HEK293 (cell line): ENCODE data around the gene PLCG1.
A peak's percentile ranks its signal among the peaks of the same experiment; 100 is the strongest.

Experiments
- CTCF ChIA-PET: fragments of 350-600 bp; formaldehyde crosslinking; extraction: SDS; loops from one replicate; lab custom pipeline; 2021; ENCODE audit warnings: antibody characterized with exemption; lab: Yijun Ruan, JAX
- POLR2A ChIA-PET: fragments of 300-600 bp; formaldehyde crosslinking; extraction: SDS; loops from one replicate; lab custom pipeline; 2020; ENCODE audit warnings: antibody characterized with exemption, inconsistent platforms; lab: Yijun Ruan, JAX
- H3K27ac ChIP-seq: fragments of 200-500 bp; sonication (Bioruptor generic); 2 replicates; pipeline ENCODE4 v1.5.1; 2014; ENCODE audit warnings: low read depth, low read length, control low read depth, inconsistent platforms; ENCODE audit errors: extremely low read depth
- H3K36me3 ChIP-seq, 2 experiments: fragments of 200-500 bp in 1 of 2; sonication (Bioruptor generic) in 1 of 2; 1 replicate in 1 of 2; 2 replicates in 1 of 2; pipeline ENCODE4 v1.5.1; 2014 to 2017; ENCODE audit warnings: inconsistent platforms in 2 of 2, low read length in 2 of 2; ENCODE audit not compliant: control insufficient read depth in 2 of 2, insufficient read depth in 1 of 2
- H3K4me1 ChIP-seq: fragments of 200-500 bp; sonication (Bioruptor generic); 2 replicates; pipeline ENCODE4 v1.5.1; 2014; ENCODE audit warnings: mild to moderate bottlenecking, low read length, inconsistent platforms; ENCODE audit not compliant: control insufficient read depth, insufficient read depth
- H3K4me3 ChIP-seq: 2 replicates; pipeline ENCODE4 v1.5.1; 2011; ENCODE audit warnings: low read depth, mild to moderate bottlenecking, control low read depth, low read length, moderate library complexity
- H3K9me3 ChIP-seq: fragments of 200-500 bp; sonication (Bioruptor generic); 2 replicates; pipeline ENCODE4 v1.5.1; 2014; ENCODE audit warnings: low read depth, low read length, inconsistent platforms; ENCODE audit not compliant: control insufficient read depth, insufficient read depth
- GLIS1 ChIP-seq: fragments of 450-650 bp; formaldehyde crosslinking; IDR thresholded peaks from 2 replicates; pipeline ENCODE4 v1.5.1; 2016; ENCODE audit warnings: missing biosample characterization, missing genetic modification characterization
- GLIS2 ChIP-seq: fragments of 450-650 bp; formaldehyde crosslinking; IDR thresholded peaks from 2 replicates; pipeline ENCODE4 v1.5.1; 2016; ENCODE audit warnings: missing biosample characterization, missing genetic modification characterization
- RBAK ChIP-seq: fragments of 450-650 bp; formaldehyde crosslinking; IDR thresholded peaks from 2 replicates; pipeline ENCODE4 v1.5.1; 2016; ENCODE audit warnings: missing biosample characterization, missing genetic modification characterization
- REPIN1 ChIP-seq: fragments of 450-650 bp; formaldehyde crosslinking; IDR thresholded peaks from 2 replicates; pipeline ENCODE4 v1.5.1; 2017; ENCODE audit warnings: missing biosample characterization, missing genetic modification characterization, low read depth
- ZBTB17 ChIP-seq: fragments of 450-650 bp; formaldehyde crosslinking; IDR thresholded peaks from 2 replicates; pipeline ENCODE4 v1.5.1; 2016; ENCODE audit warnings: missing biosample characterization, missing genetic modification characterization
- ZEB2 ChIP-seq: fragments of 450-650 bp; formaldehyde crosslinking; IDR thresholded peaks from 2 replicates; pipeline ENCODE4 v1.5.1; 2016; ENCODE audit warnings: missing biosample characterization, missing genetic modification characterization
- ZFHX2 ChIP-seq: fragments of 450-650 bp; formaldehyde crosslinking; conservative IDR thresholded peaks from 2 replicates; pipeline ENCODE4 v1.5.1; 2016; ENCODE audit warnings: missing biosample characterization, missing genetic modification characterization
- ZFP37 ChIP-seq: fragments of 450-650 bp; formaldehyde crosslinking; IDR thresholded peaks from 2 replicates; pipeline ENCODE4 v1.5.1; 2016; ENCODE audit warnings: missing biosample characterization, missing genetic modification characterization
- ZIC2 ChIP-seq: fragments of 450-650 bp; formaldehyde crosslinking; IDR thresholded peaks from 2 replicates; pipeline ENCODE4 v1.5.1; 2016; ENCODE audit warnings: missing biosample characterization, missing genetic modification characterization
- ZNF146 ChIP-seq: fragments of 450-650 bp; formaldehyde crosslinking; IDR thresholded peaks from 2 replicates; pipeline ENCODE4 v1.5.1; 2016; ENCODE audit warnings: missing biosample characterization, missing genetic modification characterization
- ZNF169 ChIP-seq: fragments of 450-650 bp; formaldehyde crosslinking; IDR thresholded peaks from 2 replicates; pipeline ENCODE4 v1.5.1; 2016; ENCODE audit warnings: missing biosample characterization, missing genetic modification characterization
- ZNF23 ChIP-seq: fragments of 450-650 bp; formaldehyde crosslinking; IDR thresholded peaks from 2 replicates; pipeline ENCODE4 v1.5.1; 2016; ENCODE audit warnings: missing biosample characterization, missing genetic modification characterization, borderline replicate concordance
- ZNF239 ChIP-seq: fragments of 450-650 bp; formaldehyde crosslinking; IDR thresholded peaks from 2 replicates; pipeline ENCODE4 v1.5.1; 2016; ENCODE audit warnings: missing biosample characterization, missing genetic modification characterization
- ZNF404 ChIP-seq: fragments of 450-650 bp; formaldehyde crosslinking; IDR thresholded peaks from 2 replicates; pipeline ENCODE4 v1.5.1; 2017; ENCODE audit warnings: missing biosample characterization, missing genetic modification characterization
- ZNF610 ChIP-seq: fragments of 450-650 bp; formaldehyde crosslinking; IDR thresholded peaks from 2 replicates; pipeline ENCODE4 v1.5.1; 2016; ENCODE audit warnings: missing biosample characterization, missing genetic modification characterization, borderline replicate concordance
- ZNF624 ChIP-seq: fragments of 450-650 bp; formaldehyde crosslinking; IDR thresholded peaks from 2 replicates; pipeline ENCODE4 v1.5.1; 2017; ENCODE audit warnings: missing biosample characterization, missing genetic modification characterization
- ZNF658 ChIP-seq: fragments of 450-650 bp; formaldehyde crosslinking; IDR thresholded peaks from 2 replicates; pipeline ENCODE4; 2016; ENCODE audit warnings: missing biosample characterization, missing genetic modification characterization
- ZNF785 ChIP-seq: fragments of 450-650 bp; formaldehyde crosslinking; IDR thresholded peaks from 2 replicates; pipeline ENCODE4 v1.5.1; 2016; ENCODE audit warnings: missing biosample characterization, missing genetic modification characterization
- ZNF830 ChIP-seq: fragments of 450-650 bp; IDR thresholded peaks from 2 replicates; pipeline ENCODE4 v1.5.0; 2018; ENCODE audit warnings: missing biosample characterization, missing genetic modification characterization, low read depth, mild to moderate bottlenecking, moderate library complexity
- TF ChIP-seq, protein P1 (sequence below): fragments of 450-650 bp; formaldehyde crosslinking; IDR thresholded peaks from 2 replicates; pipeline ENCODE4 v1.5.1; 2016; ENCODE audit warnings: missing biosample characterization, missing genetic modification characterization

The PLCG1 gene

GRCh38 chr20:41151134-41151869, 14.0 kb downstream of the PLCG1 start:
- TF ChIP-seq RBAK, result no peak
- TF ChIP-seq ZNF146 (tag by site-specific recombination), result peak; percentile 94
- H3K27ac ChIP-seq, result no peak overlapping the region
- peaks cover 5% of the 10 kb centered on the region; the same call in 1 of the 2 replicates for H3K4me1 ChIP-seq
- ChIA-PET CTCF (no interaction called here), POLR2A (no interaction called here)
- H3K36me3 ChIP-seq, result peaks cover 0 to 23% of the 10 kb centered on the region in 2 experiments; a peak in 2 of 3 replicates
- no peak overlapping the region for H3K4me3 ChIP-seq
- no peaks in the 10 kb centered on the region for H3K9me3 ChIP-seq

- CTCF ChIA-PET, result interaction anchor here (1.1 to 1.6 kb wide), 3 partner anchors 21 to 187 kb away, joined by 3 to 4 read pairs (median 4); no protein-coding TSS in a partner anchor
- peaks cover 0 to 22% of the 10 kb centered on the region in 2 experiments; a peak in 2 of 3 replicates for H3K36me3 ChIP-seq
- TF ChIP-seq ZNF658 (tag by site-specific recombination) (no peak), ZNF830 (tag by site-specific recombination) (no peak), GLIS2 (tag by site-specific recombination) (0 out of 2 replicates have a peak, but pooled peaks have one; percentile 15), REPIN1 (no peak), ZBTB17 (tag by site-specific recombination) (no peak), ZIC2 (peak; percentile 99), ZEB2 (tag by site-specific recombination) (no peak), ZNF239 (tag by site-specific recombination) (no peak), ZFHX2 (peak; percentile 33)
- TF ChIP-seq, all 188 proteins: peak for 3
- Histone ChIP-seq H3K4me1 (peaks cover 5% of the 10 kb centered on the region; the same call in 1 of the 2 replicates), H3K27ac (no peak overlapping the region), H3K4me3 (no peak overlapping the region), H3K9me3 (no peaks in the 10 kb centered on the region)
- POLR2A ChIA-PET, result no interaction called here
Measured at GRCh38 chr20:41152108-41152757, 14.9 kb downstream of the PLCG1 start.

GRCh38 chr20:41154436-41155176, 17.3 kb downstream of the PLCG1 start:
- Histone ChIP-seq H3K9me3 (no peaks in the 10 kb centered on the region), H3K27ac (peak overlapping the region; percentile 24; the same call in 1 of the 2 replicates), H3K4me1 (peaks cover 5% of the 10 kb centered on the region; the same call in 1 of the 2 replicates), H3K4me3 (no peak overlapping the region), H3K36me3 (peaks cover 0 to 36% of the 10 kb centered on the region in 2 experiments; a peak in 2 of 3 replicates)
- TF ChIP-seq, protein P1, sequence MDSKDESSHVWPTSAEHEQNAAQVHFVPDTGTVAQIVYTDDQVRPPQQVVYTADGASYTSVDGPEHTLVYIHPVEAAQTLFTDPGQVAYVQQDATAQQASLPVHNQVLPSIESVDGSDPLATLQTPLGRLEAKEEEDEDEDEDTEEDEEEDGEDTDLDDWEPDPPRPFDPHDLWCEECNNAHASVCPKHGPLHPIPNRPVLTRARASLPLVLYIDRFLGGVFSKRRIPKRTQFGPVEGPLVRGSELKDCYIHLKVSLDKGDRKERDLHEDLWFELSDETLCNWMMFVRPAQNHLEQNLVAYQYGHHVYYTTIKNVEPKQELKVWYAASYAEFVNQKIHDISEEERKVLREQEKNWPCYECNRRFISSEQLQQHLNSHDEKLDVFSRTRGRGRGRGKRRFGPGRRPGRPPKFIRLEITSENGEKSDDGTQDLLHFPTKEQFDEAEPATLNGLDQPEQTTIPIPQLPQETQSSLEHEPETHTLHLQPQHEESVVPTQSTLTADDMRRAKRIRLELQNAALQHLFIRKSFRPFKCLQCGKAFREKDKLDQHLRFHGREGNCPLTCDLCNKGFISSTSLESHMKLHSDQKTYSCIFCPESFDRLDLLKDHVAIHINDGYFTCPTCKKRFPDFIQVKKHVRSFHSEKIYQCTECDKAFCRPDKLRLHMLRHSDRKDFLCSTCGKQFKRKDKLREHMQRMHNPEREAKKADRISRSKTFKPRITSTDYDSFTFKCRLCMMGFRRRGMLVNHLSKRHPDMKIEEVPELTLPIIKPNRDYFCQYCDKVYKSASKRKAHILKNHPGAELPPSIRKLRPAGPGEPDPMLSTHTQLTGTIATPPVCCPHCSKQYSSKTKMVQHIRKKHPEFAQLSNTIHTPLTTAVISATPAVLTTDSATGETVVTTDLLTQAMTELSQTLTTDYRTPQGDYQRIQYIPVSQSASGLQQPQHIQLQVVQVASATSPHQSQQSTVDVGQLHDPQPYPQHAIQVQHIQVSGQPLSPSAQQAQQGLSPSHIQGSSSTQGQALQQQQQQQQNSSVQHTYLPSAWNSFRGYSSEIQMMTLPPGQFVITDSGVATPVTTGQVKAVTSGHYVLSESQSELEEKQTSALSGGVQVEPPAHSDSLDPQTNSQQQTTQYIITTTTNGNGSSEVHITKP (tag by site-specific recombination), result no peak
- TF ChIP-seq ZNF404, result no peak
- no peak for TF ChIP-seq ZNF23 (tag by site-specific recombination)
- TF ChIP-seq ZFP37 (tag by site-specific recombination), result no peak
- no peak for TF ChIP-seq GLIS1 (tag by site-specific recombination)
- TF ChIP-seq ZNF624, result no peak
- no peak for TF ChIP-seq ZNF785
- no peak for TF ChIP-seq ZNF610 (tag by site-specific recombination)
- no peak for TF ChIP-seq ZNF169 (tag by site-specific recombination)
- CTCF ChIA-PET, result interaction anchor here (0.9 to 3.3 kb wide), 3 partner anchors 14 to 21 kb away, joined by 3 to 14 read pairs (median 4); no protein-coding TSS in a partner anchor
- POLR2A ChIA-PET, result no interaction called here
